GM12878 (cell line): ENCODE data around the gene TUBGCP2. TPM values are rescaled to one million over a fixed set of nuclear protein-coding genes. Genes with fewer than 3 reads are reported as not detected.

Experiments
- ATAC-seq: fragments of 200-7000 bp; cut with Tn5 transposase; 3 replicates; pipeline ENCODE4 v1.9.1; 2020; ENCODE audit warnings: mild to moderate bottlenecking, moderate library complexity
- BruUV-seq: library from RNA; stranded (reverse); fragments of 400-500 nt; replicated peaks from 2 replicates; lab custom pipeline; 2021; lab: Mats Ljungman, UMichigan
- CTCF ChIA-PET: fragments of 300-600 bp; sonication (Branson Sonifier 250); formaldehyde crosslinking; extraction: SDS; loops from one replicate; lab custom pipeline; 2021; ENCODE audit warnings: inconsistent platforms; lab: Yijun Ruan, JAX
- POLR2A ChIA-PET: fragments of 350-600 bp; formaldehyde crosslinking; extraction: SDS; loops from one replicate; lab custom pipeline; 2021; ENCODE audit warnings: inconsistent platforms; lab: Charles Lee
- RAD21 ChIA-PET: fragments of 300-600 bp; sonication (Branson Sonifier 250); formaldehyde crosslinking; loops from one replicate; lab custom pipeline; 2023; ENCODE audit warnings: antibody characterized with exemption; ENCODE audit not compliant: unreplicated experiment; lab: Charles Lee
- SMC1A ChIA-PET: fragments of 300-600 bp; sonication (Branson Sonifier 250); formaldehyde crosslinking; loops from one replicate; lab custom pipeline; 2023; ENCODE audit not compliant: unreplicated experiment, uncharacterized antibody; lab: Charles Lee
- DNase-seq: peaks from one replicate; pipeline ENCODE4 v3.0.0-alpha.2; 2011; ENCODE audit warnings: low read depth, low spot score
- FAIRE-seq: peaks from 3 replicates; lab custom pipeline; 2011; peaks lifted over from hg19 to GRCh38; lab: Jason Lieb, UNC
- H2AFZ ChIP-seq: 2 replicates; pipeline ENCODE4 v1.6.0; 2011; ENCODE audit warnings: low read depth, low read length, control low read depth; ENCODE audit not compliant: control insufficient read depth
- H3K27ac ChIP-seq: 2 replicates; pipeline ENCODE4 v1.5.1; 2011; ENCODE audit warnings: control low read depth; ENCODE audit not compliant: control insufficient read depth, insufficient read depth
- H3K27me3 ChIP-seq, 2 experiments: replicated peaks in 1 of 2; 2 replicates each; pipeline versions ENCODE4 v1.6.0 to v1.6.1; 2011; ENCODE audit warnings: low read length in 1 of 2; ENCODE audit not compliant: control insufficient read depth in 2 of 2, insufficient read depth in 2 of 2
- H3K36me3 ChIP-seq, 2 experiments: 2 replicates each; pipeline ENCODE4 v1.5.1; 2011; ENCODE audit warnings: low read length in 1 of 2; ENCODE audit not compliant: control insufficient read depth in 2 of 2, insufficient read depth in 2 of 2
- H3K4me1 ChIP-seq: 2 replicates; pipeline ENCODE4 v1.6.1; 2011; ENCODE audit warnings: mild to moderate bottlenecking, low read length, moderate library complexity, mixed read lengths; ENCODE audit not compliant: control insufficient read depth, insufficient read depth
- H3K4me2 ChIP-seq: 2 replicates; pipeline ENCODE4 v1.6.0; 2011; ENCODE audit warnings: control low read depth; ENCODE audit not compliant: control insufficient read depth, insufficient read depth
- H3K4me3 ChIP-seq: fragments of 200-600 bp; sonication (generic); 2 replicates; pipeline ENCODE4 v1.5.1; 2016
- H3K79me2 ChIP-seq: 2 replicates; pipeline ENCODE4 v1.6.0; 2011; ENCODE audit warnings: low read length; ENCODE audit not compliant: control insufficient read depth, insufficient read depth
- H3K9ac ChIP-seq: 2 replicates; pipeline ENCODE4 v1.8.0; 2011; ENCODE audit warnings: low read length, control low read depth, mixed read lengths; ENCODE audit not compliant: control insufficient read depth, insufficient read depth
- H3K9me3 ChIP-seq: replicated peaks from 3 replicates; pipeline ENCODE4 v1.5.1; 2011; ENCODE audit warnings: mild to moderate bottlenecking, low read length; ENCODE audit not compliant: control insufficient read depth, insufficient read depth
- H4K20me1 ChIP-seq: 2 replicates; pipeline ENCODE4 v1.6.0; 2011; ENCODE audit not compliant: control insufficient read depth, insufficient read depth
- CBX3 ChIP-seq: fragments of 200-600 bp; sonication (generic); IDR thresholded peaks from 2 replicates; pipeline ENCODE4 v1.6.1; 2016; ENCODE audit warnings: low read depth, borderline replicate concordance
- CHD4 ChIP-seq: fragments of 200-600 bp; sonication (generic); IDR thresholded peaks from 2 replicates; pipeline ENCODE4 v1.6.1; 2016; ENCODE audit warnings: mild to moderate bottlenecking
- EED ChIP-seq: sonication (generic); IDR thresholded peaks from 2 replicates; pipeline ENCODE4 v1.6.1; 2016; ENCODE audit warnings: antibody characterized with exemption, low read depth
- MTA2 ChIP-seq: fragments of 450-650 bp; IDR thresholded peaks from 2 replicates; pipeline ENCODE4 v1.6.1; 2016; ENCODE audit warnings: low read depth, mild to moderate bottlenecking, moderate library complexity
- MYC ChIP-seq: IDR thresholded peaks from 2 replicates; pipeline ENCODE4 v1.6.1; 2011; ENCODE audit warnings: mild to moderate bottlenecking, low read length, moderate library complexity, inconsistent platforms; ENCODE audit not compliant: insufficient read depth, insufficient replicate concordance, insufficient read length, severe bottlenecking
- PAX8 ChIP-seq: fragments of 450-650 bp; IDR thresholded peaks from 2 replicates; pipeline ENCODE4 v1.6.1; 2017; ENCODE audit warnings: mild to moderate bottlenecking, moderate library complexity
- POLR2AphosphoS5 ChIP-seq: IDR thresholded peaks from 2 replicates; pipeline ENCODE4 v1.6.1; 2011; ENCODE audit warnings: mild to moderate bottlenecking, low read length, inconsistent platforms
- WGBS: methylation state at CpG from one replicate; pipeline ENCODE4 v1.1.6; 2016; ENCODE audit warnings: low lambda C conversion rate; ENCODE audit not compliant: insufficient replicate concordance, insufficient coverage; ENCODE audit errors: missing lambda C conversion rate; 5-methylcytosine and 5-hydroxymethylcytosine counted together
- in situ Hi-C: fragments of 300-500 bp; cut with MboI; formaldehyde crosslinking; loops from 9 replicates; pipeline ENCODE4 v1.14.3; 2018; ENCODE audit warnings: mixed read lengths
- intact Hi-C: fragments of 100-400 bp; cut with micrococcal nuclease; formaldehyde crosslinking; loops from one replicate; pipeline ENCODE4 v1.14.2; 2022; ENCODE audit not compliant: unreplicated experiment
- polyA plus RNA-seq, 11 experiments: library from polyadenylated mRNA; depleted of rRNA in 4 of 11; unstranded in 6 of 11; stranded (reverse) in 5 of 11; fragments of >200 nt; fragmentation: Nextera tagmentation in 4 of 11; fragmentation: Illumina TruSeq in 1 of 11; extraction: Ambion mirVana in 4 of 11; extraction: Trizol in 1 of 11; gene quantifications; 1 replicate in 1 of 11; 2 replicates in 10 of 11; pipeline versions ENCODE4 v1.2.1 to v1.2.3, GENCODE V29; 2011 to 2016; ENCODE audit warnings: inconsistent platforms in 2 of 11, missing spikeins in 2 of 11, low read depth in 1 of 11
- total RNA-seq, 4 experiments: library from RNA; depleted of rRNA in 3 of 4; stranded (reverse); fragments of >200 nt in 3 of 4; fragmentation: Illumina TruSeq in 1 of 4; extraction: Trizol in 1 of 4; gene quantifications; 2 replicates each; pipeline versions ENCODE4 v1.2.1 to v1.2.3, GENCODE V29; 2013 to 2021
- TF ChIP-seq, protein P1 (sequence below): fragments of 450-650 bp; IDR thresholded peaks from 2 replicates; pipeline ENCODE4 v1.6.1; 2017; ENCODE audit warnings: low read depth, mild to moderate bottlenecking, moderate library complexity
- TF ChIP-seq, protein P2 (sequence below): fragments of 450-650 bp; IDR thresholded peaks from 2 replicates; pipeline ENCODE4 v1.6.1; 2016; ENCODE audit warnings: mild to moderate bottlenecking, moderate library complexity, borderline replicate concordance

Gene TUBGCP2
- total and polyA plus RNA-seq, 10 of the 15 experiments (the other 5 are each of a cell fraction or from before 2014, with no cell fraction given), result 4.8 to 47.1 (median 34.7) TPM

DNA sequence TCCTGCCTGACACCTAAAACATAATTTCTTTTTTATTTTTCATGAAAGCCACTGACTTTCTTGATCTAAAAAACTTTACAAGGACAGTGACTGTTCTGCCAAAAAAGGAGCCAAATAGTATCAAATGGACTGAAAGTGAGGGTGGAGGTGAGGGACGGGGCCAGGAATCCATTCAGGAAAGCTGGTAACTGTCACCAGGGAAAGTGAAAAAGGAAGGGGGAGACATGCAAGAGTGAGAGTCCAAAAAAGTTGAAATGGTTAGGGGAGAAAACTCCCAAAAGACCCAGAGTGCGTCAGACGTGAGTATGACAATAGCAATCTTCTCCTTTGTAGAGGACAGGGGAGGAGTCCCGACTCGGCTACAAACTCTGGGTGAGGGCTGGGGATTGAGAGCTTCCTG, 35.6 kb upstream of the TUBGCP2 start:
- ATAC-seq (no peak), DNase-seq (no peak), FAIRE-seq (no peak)
- no TSS peak for BruUV-seq
- Histone ChIP-seq H3K27ac (no peak overlapping the region), H4K20me1 (no peaks in the 10 kb centered on the region), H3K79me2 (no peaks in the 10 kb centered on the region), H3K9ac (no peak overlapping the region), H3K4me3 (no peak overlapping the region), H3K4me2 (no peak overlapping the region), H3K9me3 (no peaks in the 10 kb centered on the region), H2AFZ (no peak overlapping the region), H3K36me3 (no peaks in the 10 kb centered on the region), H3K27me3 (no peaks in the 10 kb centered on the region; a peak in 1 of 4 replicates), H3K4me1 (no peaks in the 10 kb centered on the region)
- in situ Hi-C loops, result no loop called here
- SMC1A ChIA-PET, result no interaction called here
- intact Hi-C loops, result no loop called here
- POLR2A ChIA-PET, result no interaction called here
- WGBS, result 52% methylated on average over 5 of the region's 5 CpGs
- TF ChIP-seq PAX8 (no peak), MTA2 (no peak), MYC (no peak), CHD4 (no peak), CBX3 (no peak), EED (no peak), POLR2AphosphoS5 (no peak)
- TF ChIP-seq, protein P1, sequence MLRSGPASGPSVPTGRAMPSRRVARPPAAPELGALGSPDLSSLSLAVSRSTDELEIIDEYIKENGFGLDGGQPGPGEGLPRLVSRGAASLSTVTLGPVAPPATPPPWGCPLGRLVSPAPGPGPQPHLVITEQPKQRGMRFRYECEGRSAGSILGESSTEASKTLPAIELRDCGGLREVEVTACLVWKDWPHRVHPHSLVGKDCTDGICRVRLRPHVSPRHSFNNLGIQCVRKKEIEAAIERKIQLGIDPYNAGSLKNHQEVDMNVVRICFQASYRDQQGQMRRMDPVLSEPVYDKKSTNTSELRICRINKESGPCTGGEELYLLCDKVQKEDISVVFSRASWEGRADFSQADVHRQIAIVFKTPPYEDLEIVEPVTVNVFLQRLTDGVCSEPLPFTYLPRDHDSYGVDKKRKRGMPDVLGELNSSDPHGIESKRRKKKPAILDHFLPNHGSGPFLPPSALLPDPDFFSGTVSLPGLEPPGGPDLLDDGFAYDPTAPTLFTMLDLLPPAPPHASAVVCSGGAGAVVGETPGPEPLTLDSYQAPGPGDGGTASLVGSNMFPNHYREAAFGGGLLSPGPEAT, result no peak
- TF ChIP-seq, protein P2, sequence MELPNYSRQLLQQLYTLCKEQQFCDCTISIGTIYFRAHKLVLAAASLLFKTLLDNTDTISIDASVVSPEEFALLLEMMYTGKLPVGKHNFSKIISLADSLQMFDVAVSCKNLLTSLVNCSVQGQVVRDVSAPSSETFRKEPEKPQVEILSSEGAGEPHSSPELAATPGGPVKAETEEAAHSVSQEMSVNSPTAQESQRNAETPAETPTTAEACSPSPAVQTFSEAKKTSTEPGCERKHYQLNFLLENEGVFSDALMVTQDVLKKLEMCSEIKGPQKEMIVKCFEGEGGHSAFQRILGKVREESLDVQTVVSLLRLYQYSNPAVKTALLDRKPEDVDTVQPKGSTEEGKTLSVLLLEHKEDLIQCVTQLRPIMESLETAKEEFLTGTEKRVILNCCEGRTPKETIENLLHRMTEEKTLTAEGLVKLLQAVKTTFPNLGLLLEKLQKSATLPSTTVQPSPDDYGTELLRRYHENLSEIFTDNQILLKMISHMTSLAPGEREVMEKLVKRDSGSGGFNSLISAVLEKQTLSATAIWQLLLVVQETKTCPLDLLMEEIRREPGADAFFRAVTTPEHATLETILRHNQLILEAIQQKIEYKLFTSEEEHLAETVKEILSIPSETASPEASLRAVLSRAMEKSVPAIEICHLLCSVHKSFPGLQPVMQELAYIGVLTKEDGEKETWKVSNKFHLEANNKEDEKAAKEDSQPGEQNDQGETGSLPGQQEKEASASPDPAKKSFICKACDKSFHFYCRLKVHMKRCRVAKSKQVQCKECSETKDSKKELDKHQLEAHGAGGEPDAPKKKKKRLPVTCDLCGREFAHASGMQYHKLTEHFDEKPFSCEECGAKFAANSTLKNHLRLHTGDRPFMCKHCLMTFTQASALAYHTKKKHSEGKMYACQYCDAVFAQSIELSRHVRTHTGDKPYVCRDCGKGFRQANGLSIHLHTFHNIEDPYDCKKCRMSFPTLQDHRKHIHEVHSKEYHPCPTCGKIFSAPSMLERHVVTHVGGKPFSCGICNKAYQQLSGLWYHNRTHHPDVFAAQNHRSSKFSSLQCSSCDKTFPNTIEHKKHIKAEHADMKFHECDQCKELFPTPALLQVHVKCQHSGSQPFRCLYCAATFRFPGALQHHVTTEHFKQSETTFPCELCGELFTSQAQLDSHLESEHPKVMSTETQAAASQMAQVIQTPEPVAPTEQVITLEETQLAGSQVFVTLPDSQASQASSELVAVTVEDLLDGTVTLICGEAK, result no peak
- RAD21 ChIA-PET, result no interaction called here
- CTCF ChIA-PET, result no interaction called here
